GM18861 (cell line): ENCODE results near the gene PIK3R2.
"Not testable (repeated sequence)": the region's sequence is repeated elsewhere in the genome, so short reads cannot be mapped to it uniquely, and the experiment has no call there.

Source experiments
- ATAC-seq: cut with Tn5 transposase; IDR thresholded peaks from one replicate; pipeline ENCODE4 v1.9.1; 2021; ENCODE audit not compliant: unreplicated experiment

PIK3R2 gene

DNA sequence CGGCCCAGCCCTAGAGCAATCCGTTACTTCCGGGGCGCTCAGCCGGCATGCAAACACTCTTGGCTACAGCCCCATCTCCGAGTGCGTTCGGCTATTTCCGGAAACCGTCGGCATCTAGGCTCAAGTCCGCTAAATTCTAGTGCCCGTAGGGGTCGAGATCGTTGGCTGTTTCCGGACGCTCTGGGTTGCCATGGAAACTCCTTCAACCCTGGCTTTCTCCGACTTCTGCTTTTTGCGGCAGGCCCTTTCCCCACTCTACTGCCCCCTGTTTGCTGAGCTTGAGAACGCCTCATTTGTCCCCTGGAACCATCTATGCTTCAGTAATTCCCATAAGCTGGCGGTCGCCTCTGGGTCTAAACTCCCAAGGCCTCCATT is 534 bp upstream of the PIK3R2 start:
- peak; percentile 63 for ATAC-seq

DNA sequence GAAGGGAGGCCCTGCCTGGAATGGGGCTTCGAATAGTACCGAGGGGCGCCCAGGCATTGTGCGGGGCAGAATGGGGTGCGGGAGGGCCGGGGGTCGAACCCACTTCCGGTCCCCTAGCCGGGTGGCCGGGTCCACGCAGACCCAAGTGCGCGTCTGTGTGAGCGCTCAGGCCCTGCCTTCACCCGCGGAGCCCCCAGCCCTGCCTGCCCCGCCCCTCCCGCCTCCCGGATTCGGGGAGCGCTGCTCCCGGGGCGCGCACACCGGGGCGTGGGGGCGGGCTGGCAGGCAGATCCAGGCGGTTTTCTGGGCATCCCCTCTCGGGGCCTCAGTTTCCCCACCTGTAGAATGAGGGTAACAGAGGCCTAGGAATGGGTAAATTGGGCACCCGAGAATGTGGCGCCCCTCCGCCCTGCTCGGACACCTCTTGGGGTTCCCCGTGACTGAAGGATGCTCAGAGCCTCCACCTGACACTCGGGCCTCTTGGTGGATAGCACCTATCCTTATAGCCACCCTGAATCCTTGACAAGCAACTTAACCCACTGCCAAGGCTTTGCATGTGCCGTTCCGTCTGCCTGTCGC is 682 bp downstream of the PIK3R2 start:
- ATAC-seq = no peak

DNA sequence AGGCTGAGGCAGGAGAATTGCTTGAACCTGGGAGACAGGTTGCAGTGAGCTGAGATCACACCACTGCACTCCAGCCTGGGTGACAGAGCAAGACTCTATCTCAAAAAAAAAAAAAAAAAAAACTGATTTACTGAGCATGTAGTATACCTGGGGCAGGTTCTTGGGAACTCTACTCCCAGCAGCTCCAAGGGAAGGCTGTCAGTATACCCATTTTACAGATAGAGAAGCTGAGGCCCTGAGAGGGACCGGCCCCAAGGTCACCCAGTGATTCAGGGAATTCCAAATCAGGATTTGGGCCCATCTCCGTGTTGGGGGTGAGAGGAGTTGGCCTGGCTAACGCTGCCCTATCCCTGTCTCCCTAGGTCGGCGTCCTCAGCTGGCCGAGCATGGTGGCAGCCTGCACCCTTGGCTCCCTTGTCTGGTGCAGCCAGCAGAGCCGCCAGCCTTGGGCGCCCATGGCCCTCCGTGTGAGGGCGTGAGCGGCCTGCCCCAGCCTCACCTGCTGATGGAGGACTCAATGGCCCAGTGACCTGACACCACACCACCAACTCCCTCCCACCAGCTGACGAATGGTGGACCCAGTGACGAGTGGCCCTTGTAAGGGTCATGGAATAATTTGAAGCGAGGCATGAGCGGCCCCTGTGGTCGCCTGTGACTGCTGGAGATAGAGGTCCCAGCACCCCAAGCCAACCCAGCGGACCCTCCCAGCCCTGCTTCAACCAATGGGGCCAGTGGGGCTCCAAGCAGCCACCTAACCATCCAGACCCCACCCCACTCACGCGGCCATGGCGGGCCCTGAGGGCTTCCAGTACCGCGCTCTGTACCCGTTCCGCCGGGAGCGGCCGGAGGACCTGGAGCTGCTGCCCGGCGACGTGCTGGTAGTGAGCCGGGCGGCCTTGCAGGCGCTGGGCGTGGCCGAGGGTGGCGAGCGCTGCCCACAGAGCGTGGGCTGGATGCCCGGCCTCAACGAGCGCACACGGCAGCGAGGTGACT is 2.4 kb downstream of the PIK3R2 start:
- ATAC-seq = no peak

DNA sequence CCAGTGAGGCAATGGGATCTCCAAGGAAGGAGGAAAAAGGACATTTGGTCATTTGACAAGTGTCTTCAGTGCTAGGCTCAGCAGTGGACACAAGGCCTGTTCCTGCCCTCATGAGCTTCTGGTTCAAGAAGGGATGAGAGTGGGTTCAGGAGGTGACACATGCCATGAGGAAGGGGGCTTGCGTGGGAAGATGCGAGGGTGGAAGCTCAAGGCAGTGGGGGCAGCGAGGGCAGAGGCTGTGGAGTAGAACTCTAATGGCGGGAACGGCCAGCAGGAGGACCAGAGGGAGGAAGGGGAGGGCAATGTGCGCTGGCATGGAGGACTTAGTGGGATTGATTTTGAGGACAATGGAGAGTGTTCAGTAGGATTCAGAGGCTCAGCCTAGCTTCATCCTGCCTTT is 3.3 kb downstream of the PIK3R2 start:
- no peak for ATAC-seq

DNA sequence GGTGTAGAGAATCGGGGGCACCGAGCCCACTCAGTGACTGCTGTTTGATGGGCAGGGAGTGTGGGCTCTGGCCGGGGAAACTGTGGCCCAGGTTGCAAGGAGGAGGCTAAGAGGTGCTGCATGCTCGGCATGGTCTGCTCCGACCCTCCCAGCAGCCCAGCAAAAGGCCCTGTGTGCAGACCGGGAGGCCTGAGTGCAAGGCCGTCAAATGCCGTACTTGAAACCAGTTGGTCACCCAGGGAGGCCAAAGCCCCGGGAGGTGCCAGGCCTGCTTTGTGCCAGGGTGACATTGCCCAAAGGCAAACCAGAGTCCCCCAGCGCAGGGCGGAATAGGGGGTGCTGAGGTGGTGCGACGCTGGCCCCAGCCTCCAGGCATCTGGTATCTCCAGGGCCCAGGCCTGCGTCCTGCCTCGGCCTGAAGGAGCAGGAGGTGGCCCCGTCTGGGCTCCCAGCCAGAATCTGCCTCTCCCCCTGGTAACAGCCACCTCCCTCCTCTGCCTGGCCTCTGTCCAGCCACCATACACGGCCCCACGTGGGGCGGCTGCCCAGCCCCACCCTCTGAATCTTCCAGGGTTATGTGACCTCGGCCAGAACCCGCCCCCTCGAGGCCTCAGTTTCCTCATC is 4.0 kb downstream of the PIK3R2 start:
- ATAC-seq = no peak

DNA sequence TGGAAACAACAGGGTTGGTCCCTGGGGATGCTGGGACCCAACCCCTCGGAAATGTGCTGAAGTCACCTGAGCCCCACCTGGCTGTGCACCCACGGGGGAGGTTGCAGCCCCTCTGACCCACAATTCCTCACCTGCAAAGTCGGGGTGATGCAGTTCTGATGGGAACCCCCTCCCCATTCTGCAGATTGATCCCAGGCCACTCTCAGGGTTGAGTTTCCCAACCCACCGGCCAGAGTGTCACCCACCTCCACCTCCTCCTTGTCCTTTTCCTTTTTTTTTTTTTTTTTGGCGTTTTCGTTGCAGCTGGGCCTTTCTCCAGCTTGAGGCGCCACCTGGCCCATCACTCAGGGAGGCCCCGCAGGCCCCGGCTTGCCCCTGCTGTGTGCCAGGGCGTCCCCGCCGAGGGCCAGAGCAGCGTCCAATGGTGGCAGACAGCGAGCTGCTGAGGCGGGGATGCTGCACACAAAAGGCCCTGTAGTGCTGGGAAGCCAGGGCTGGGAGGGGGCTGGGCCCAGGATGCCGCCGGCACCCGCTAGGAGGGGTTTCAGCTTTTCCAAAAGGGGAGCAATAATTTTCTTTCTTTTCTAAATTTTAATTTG is 4.6 kb downstream of the PIK3R2 start:
- no peak for ATAC-seq

DNA sequence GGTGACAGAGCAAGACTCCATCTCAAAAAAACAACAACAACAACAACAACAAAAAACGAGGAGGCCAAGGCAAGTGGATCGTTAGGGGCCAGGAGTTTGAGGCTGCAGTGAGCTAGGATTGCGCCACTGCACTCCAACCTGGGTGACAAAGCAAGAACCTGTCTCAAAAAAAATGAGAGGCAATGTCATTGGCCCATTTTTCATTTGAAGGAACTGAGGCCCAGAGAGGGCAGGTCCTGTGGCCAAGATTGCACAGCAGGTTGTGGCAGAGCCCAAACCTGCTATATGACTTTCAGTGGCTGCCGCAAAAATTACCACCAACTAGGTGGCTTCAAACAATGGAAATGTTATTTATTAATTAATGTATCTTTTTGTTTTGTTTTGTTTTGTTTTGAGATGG is 5.5 kb downstream of the PIK3R2 start:
- ATAC-seq = no peak

DNA sequence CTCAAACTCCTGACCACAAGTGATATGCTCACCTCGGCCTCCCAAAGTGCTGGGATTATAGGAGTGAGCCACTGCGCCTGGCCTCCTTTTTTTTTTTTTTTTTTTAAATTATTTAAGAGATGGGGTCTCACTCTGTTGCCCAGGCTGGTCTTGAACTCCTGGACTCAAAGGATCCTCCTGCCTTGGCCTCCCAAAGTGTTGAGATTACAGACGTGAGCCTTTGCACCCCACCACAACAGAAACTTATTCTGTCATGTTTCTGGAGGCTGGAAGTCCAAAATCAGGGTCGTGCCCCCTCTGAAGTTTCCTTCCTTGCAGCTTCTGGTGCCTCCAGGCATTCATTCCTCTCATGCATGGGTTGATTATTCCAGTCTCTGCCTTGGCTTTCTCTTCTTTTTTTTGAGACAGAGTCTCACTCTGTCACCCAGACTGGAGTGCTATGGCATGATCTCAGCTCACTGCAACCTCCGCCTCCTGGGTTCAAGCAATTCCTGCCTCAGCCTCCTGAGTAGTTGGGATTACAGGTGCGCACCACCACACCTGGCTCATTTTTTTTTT is 6.2 kb downstream of the PIK3R2 start:
- ATAC-seq = not testable (repeated sequence)

DNA sequence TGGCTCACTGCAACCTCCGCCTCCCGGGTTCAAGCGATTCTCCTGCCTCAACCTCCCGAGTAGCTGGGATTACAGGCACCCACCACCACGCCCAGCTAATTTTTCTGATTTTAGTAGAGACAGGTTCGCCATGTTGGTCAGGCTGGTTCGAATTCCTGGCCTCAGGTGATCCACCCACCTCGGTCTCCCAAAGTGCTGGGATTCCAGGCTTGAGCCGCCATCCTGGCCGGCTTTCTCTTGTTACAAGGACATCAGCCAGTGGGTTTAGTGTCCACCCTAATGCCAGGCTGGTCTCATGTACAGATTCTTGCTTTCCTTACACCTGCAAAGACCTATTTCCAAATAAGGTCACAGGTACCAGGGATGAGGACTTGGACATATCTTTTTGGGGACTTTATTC is 6.8 kb downstream of the PIK3R2 start:
- no peak for ATAC-seq

DNA sequence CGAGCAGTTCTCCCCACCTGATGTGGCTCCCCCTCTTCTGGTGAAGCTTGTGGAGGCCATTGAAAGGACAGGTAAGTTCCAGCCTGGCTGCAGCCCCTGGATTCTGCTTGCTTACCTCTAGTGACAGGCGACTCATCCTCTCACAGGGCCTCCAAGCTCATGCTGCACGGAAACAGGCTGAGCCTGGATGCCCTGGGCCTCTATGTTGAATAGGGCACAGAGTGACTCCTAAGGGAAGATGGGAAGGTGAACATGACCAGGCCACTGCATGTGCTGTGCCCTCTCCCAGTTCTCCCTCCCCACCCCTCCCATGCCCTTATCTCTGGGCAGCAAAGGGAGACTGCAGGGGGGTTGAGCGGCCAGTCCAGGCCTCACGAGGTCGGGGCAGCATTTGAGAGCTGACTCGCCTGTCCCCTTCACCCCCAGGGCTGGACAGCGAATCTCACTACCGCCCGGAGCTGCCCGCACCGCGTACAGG is 7.6 kb downstream of the PIK3R2 start:
- no peak for ATAC-seq

DNA sequence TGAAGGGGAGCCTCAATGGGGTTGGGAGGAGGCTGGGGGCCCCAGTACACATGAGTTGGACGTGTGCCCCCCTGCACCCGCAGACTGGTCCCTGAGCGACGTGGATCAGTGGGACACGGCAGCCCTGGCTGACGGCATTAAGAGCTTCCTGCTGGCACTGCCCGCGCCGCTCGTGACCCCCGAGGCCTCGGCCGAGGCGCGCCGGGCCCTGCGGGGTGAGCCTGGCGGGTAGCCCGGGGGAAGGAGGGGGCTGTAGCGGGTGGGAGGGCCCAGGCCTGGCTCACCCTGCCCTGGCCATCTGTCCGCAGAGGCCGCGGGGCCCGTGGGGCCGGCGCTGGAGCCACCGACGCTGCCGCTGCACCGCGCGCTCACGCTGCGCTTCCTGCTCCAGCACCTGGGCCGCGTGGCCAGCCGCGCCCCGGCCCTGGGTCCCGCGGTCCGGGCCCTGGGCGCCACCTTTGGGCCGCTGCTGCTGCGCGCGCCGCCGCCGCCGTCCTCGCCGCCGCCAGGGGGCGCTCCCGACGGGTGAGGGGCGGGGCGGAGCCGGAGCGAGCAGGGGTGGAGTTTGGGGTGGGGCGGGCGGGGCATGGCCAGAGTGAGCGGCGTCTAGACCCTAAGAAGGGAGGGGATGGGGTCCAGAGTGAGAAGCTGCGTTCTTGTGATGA is 8.1 kb downstream of the PIK3R2 start:
- peak; percentile 70 for ATAC-seq

DNA sequence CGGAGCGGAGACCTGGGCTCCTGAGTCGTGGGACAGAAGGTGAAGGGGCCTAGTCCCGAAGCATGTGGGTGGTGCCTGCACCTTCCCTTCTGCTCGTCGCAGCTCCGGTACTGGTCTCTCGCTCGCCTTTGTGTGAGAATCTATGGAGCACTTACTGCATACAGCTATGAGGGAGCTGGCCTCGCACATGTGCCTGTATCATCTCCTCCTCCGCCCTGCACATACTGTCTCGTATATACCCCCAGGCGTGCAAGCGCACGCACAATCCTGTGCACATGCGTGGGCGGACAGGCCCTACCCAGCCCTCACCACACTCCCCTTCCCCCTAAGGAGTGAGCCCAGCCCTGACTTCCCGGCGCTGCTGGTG is 8.7 kb downstream of the PIK3R2 start:
- no peak for ATAC-seq

DNA sequence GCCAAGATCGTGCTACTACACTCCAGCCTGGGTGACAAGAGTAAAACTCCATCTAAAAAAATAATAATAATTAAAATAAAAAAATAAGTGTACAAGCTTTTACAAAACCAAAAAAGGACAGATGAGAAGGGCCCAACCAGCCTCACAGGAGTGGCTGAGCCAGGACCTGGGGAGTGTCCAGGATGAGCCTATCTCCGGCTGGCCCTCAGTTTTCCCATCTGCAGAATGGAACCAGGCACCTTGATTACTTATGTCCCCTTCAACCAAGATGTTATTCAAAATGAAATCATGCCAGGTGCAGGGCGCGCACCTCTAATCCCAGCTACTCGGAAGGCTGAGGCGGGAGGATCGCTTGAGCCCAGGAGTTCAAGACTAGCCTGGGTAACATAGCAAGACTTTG is 11.1 kb downstream of the PIK3R2 start:
- no peak for ATAC-seq

DNA sequence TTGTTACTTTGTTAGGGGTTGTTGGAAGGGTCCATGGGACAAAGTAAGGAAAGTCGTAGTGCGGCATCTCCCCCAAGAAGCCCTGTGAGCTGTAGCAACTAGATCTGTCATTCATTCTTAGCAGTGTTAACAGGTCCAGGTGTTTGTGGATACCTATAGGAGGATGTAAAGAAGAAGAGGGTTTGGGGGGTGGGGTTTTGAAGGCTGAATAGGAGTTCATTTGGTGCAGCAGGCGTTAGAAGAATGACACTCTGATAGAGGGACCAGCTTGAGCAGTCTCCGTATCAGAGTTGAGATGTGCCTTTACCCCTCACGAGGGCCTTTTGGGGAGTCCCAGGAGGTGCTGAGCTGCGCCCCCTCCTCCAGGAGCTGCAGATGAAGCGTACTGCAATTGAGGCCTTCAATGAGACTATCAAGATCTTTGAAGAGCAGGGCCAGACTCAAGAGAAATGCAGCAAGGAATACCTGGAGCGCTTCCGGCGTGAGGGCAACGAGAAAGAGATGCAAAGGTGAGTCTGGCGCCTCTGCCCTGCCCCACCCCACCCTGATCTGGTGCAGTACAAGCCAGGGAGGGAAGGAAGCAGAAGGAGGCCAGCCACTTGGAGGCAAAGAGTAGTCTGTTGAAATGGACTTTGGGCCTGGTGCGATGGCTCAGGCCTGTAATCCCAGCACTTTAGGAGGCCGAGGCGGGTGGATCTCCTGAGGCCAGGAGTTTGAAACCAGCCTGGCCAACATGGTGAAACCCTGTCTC is 13.0 kb downstream of the PIK3R2 start:
- ATAC-seq = no peak

DNA sequence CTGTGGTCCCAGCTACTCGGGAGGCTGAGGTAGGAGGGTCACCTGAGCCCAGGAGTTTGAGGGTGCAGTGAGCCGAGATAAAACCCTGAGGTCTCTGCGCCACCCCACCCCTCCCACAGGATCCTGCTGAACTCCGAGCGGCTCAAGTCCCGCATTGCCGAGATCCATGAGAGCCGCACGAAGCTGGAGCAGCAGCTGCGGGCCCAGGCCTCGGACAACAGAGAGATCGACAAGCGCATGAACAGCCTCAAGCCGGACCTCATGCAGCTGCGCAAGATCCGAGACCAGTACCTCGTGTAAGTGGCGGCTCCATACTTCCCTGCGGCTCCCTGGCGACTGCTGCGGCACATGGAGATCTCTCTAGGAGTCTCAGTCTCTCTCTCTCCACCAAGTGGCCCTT is 14.0 kb downstream of the PIK3R2 start:
- ATAC-seq = no peak

DNA sequence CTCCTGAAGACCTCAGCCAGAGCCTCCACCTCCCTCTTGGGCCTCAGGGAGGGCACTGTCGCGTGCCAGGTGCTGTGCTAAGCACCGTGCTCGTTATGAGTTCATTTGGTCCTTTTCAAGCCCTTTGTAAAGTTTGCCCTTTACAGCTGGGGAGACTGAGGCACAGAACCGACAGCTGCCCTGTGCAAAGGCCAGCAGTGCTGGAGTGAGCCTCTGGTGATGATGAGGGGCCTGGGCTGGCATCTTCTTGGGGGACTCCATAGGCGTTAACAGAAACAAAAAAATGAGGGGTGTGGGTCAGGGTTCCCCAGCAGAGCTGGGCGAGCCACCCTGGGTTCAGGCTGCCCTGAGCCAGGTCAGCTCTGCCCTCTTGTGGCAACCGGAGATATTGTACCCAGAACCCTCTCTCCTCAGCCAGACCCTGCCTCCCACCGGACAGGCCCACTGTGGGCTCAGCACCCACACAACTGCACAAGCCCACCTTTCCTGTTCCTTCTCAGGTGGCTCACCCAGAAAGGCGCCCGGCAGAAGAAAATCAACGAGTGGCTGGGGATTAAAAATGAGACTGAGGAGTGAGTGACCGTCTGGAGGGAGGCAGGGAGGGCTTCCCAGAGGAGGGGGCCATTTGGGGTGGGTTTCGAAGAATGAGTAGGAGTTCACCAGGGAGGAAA is 15.1 kb downstream of the PIK3R2 start:
- ATAC-seq = no peak

DNA sequence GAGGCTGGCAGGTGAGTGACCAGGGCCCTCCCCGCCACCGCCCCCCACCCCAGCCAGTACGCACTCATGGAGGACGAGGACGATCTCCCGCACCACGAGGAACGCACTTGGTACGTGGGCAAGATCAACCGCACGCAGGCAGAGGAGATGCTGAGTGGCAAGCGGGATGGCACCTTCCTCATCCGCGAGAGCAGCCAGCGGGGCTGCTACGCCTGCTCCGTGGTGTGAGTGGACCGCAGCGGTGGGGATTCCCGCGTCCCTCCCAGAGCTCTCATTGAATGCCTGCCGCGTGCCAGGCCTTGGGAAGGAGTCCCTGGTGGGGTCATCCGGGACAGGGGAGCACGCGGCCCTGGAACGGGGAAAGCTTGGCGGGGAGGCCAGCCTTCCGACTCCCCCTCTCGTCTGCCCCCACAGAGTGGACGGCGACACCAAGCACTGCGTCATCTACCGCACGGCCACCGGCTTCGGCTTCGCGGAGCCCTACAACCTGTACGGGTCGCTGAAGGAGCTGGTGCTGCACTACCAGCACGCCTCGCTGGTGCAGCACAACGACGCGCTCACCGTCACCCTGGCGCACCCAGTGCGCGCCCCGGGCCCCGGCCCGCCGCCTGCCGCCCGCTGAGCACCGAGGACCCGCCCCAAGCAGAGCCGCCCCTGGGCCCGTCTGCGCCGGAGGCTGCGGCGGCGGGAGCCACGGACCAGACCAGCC is 15.9 kb downstream of the PIK3R2 start:
- ATAC-seq = no peak

DNA sequence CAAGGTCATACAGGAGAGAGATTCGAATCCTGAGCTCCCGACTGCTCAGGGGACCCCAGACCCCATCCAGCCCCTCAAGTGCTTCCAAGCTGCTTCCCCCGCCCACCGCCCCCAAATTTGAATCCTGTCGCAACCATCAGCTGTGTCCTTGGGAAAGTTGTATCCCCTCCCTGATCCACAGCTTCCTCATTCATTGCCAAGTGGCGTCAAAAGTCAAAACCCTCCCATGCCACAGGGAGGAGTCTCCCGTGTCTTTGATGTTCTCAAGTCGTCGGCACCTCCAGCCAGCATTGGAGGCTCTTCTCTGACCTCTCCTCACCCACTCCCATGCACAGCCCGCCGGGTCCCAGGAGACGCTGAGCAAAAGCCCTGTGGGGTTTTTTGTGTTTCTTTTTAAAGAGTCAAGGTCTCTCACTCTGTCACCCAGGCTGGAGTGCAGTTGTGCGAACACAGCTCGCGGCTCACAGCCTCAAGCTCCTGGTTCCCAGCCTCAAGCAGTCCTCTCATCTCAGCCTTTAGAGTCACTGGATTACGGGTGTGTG is 17.8 kb downstream of the PIK3R2 start:
- ATAC-seq = peak; percentile 28
